IMR-90 (cell line): Measurements from ENCODE around the gene TFDP2. TPM values are rescaled to one million over a fixed set of nuclear protein-coding genes. Genes with fewer than 3 reads are reported as not detected.

ENCODE experiments used
- ATAC-seq: fragments of 200-7000 bp; cut with Tn5 transposase; 2 replicates; pipeline ENCODE4 v1.9.1; 2020; ENCODE audit warnings: low read depth, mild to moderate bottlenecking, moderate library complexity
- BruUV-seq: library from RNA; stranded (reverse); fragments of 400-500 nt; replicated peaks from 2 replicates; lab custom pipeline; 2021; lab: Mats Ljungman, UMichigan
- CTCF ChIA-PET: fragments of 300-600 bp; formaldehyde crosslinking; extraction: SDS; loops from one replicate; lab custom pipeline; 2021; ENCODE audit warnings: antibody characterized with exemption; lab: Yijun Ruan, JAX
- POLR2A ChIA-PET: fragments of 300-600 bp; sonication (Branson Sonifier 250); formaldehyde crosslinking; loops from one replicate; lab custom pipeline; 2022; ENCODE audit warnings: antibody characterized with exemption; ENCODE audit not compliant: unreplicated experiment; lab: Charles Lee
- DNase-seq: peaks from one replicate; pipeline ENCODE4 v3.0.0; 2013
- H2AFZ ChIP-seq: replicated peaks from 2 replicates; pipeline ENCODE3; 2013; ENCODE audit warnings: low read length, mild to moderate bottlenecking; ENCODE audit not compliant: poor library complexity
- H2AK5ac ChIP-seq: 2 replicates; pipeline ENCODE4 v1.6.1; 2013; ENCODE audit warnings: low read depth, low read length, inconsistent platforms
- H2AK9ac ChIP-seq: replicated peaks from 2 replicates; pipeline ENCODE3; 2013; ENCODE audit warnings: mild to moderate bottlenecking, low read depth, low read length, moderate library complexity; ENCODE audit not compliant: poor library complexity
- H2BK120ac ChIP-seq: 2 replicates; pipeline ENCODE4 v1.6.1; 2013; ENCODE audit warnings: low read depth, low read length, inconsistent platforms
- H2BK15ac ChIP-seq: 3 replicates; pipeline ENCODE4 v1.6.1; 2013; ENCODE audit warnings: low read depth, low read length, inconsistent platforms
- H2BK20ac ChIP-seq: 2 replicates; pipeline ENCODE4 v1.6.1; 2013; ENCODE audit warnings: low read depth, mild to moderate bottlenecking, inconsistent platforms, low read length, moderate library complexity
- H2BK5ac ChIP-seq: 2 replicates; pipeline ENCODE4 v1.6.1; 2013; ENCODE audit warnings: mild to moderate bottlenecking, low read depth, low read length, inconsistent platforms; ENCODE audit not compliant: poor library complexity, severe bottlenecking
- H3K14ac ChIP-seq: replicated peaks from 2 replicates; pipeline ENCODE4 v1.6.1; 2013; ENCODE audit warnings: low read depth, low read length, inconsistent platforms
- H3K18ac ChIP-seq: 2 replicates; pipeline ENCODE4 v1.6.1; 2013; ENCODE audit warnings: low read depth, low read length, control low read depth
- H3K23ac ChIP-seq: 2 replicates; pipeline ENCODE4 v1.6.1; 2013; ENCODE audit warnings: low read depth, low read length, inconsistent platforms
- H3K27ac ChIP-seq: 2 replicates; pipeline ENCODE4 v1.5.1; 2013; ENCODE audit warnings: mild to moderate bottlenecking, control low read depth, low read length; ENCODE audit not compliant: insufficient read depth
- H3K27me3 ChIP-seq: 2 replicates; pipeline ENCODE4 v1.6.1; 2013; ENCODE audit warnings: low read length; ENCODE audit not compliant: control insufficient read depth, insufficient read depth
- H3K36me3 ChIP-seq: 2 replicates; pipeline ENCODE4 v1.6.1; 2013; ENCODE audit warnings: low read length, mixed read lengths; ENCODE audit not compliant: control insufficient read depth, insufficient read depth
- H3K4ac ChIP-seq: 2 replicates; pipeline ENCODE4 v1.6.1; 2013; ENCODE audit warnings: low read depth, low read length, inconsistent platforms
- H3K4me1 ChIP-seq: 2 replicates; pipeline ENCODE4 v1.6.1; 2013; ENCODE audit warnings: low read length, mixed read lengths; ENCODE audit not compliant: control insufficient read depth, insufficient read depth
- H3K4me2 ChIP-seq: 2 replicates; pipeline ENCODE4 v1.6.1; 2013; ENCODE audit warnings: low read depth, mild to moderate bottlenecking, control low read depth, low read length, moderate library complexity
- H3K4me3 ChIP-seq: 2 replicates; pipeline ENCODE4 v1.5.1; 2013; ENCODE audit warnings: low read depth, mild to moderate bottlenecking, control low read depth, low read length, moderate library complexity; ENCODE audit not compliant: insufficient read depth
- H3K56ac ChIP-seq: 2 replicates; pipeline ENCODE4 v1.6.1; 2013; ENCODE audit warnings: low read length, inconsistent platforms; ENCODE audit not compliant: insufficient read depth; ENCODE audit errors: extremely low read depth
- H3K79me1 ChIP-seq, 2 experiments: 2 replicates each; pipeline ENCODE4 v1.6.1; 2013; ENCODE audit warnings: low read length in 2 of 2, inconsistent platforms in 1 of 2, low read depth in 1 of 2
- H3K9ac ChIP-seq: 2 replicates; pipeline ENCODE4 v1.6.1; 2013; ENCODE audit warnings: low read depth, low read length, control low read depth
- H3K9me1 ChIP-seq: 2 replicates; pipeline ENCODE4 v1.6.1; 2013; ENCODE audit warnings: low read length, inconsistent platforms; ENCODE audit not compliant: insufficient read depth
- H3K9me3 ChIP-seq: 2 replicates; pipeline ENCODE4 v1.6.1; 2013; ENCODE audit warnings: low read length; ENCODE audit not compliant: control insufficient read depth, insufficient read depth
- H4K20me1 ChIP-seq: 2 replicates; pipeline ENCODE4 v1.6.1; 2013; ENCODE audit warnings: low read length, inconsistent platforms; ENCODE audit not compliant: insufficient read depth
- H4K5ac ChIP-seq: 2 replicates; pipeline ENCODE4 v1.6.1; 2013; ENCODE audit warnings: mild to moderate bottlenecking, low read depth, low read length, control low read depth
- H4K8ac ChIP-seq, 2 experiments: 2 replicates each; pipeline ENCODE4 v1.6.1; 2013; ENCODE audit warnings: low read depth in 2 of 2, low read length in 2 of 2, control low read depth in 1 of 2, inconsistent platforms in 1 of 2
- H4K91ac ChIP-seq: 2 replicates; pipeline ENCODE4 v1.6.1; 2013; ENCODE audit warnings: low read depth, low read length, inconsistent platforms; ENCODE audit not compliant: insufficient read depth
- BHLHE40 ChIP-seq: fragments of 150-350 bp; IDR thresholded peaks from 2 replicates; pipeline ENCODE4 v1.6.1; 2016; ENCODE audit warnings: mild to moderate bottlenecking, low read depth, low read length
- CHD1 ChIP-seq: IDR thresholded peaks from 2 replicates; pipeline ENCODE4 v1.6.1; 2012; ENCODE audit warnings: low read depth, low read length, improper control_type of control experiment
- MAFK ChIP-seq: IDR thresholded peaks from 2 replicates; pipeline ENCODE4 v1.6.1; 2012; ENCODE audit warnings: low read depth, low read length, improper control_type of control experiment
- MAZ ChIP-seq: IDR thresholded peaks from 2 replicates; pipeline ENCODE4 v1.6.1; 2012; ENCODE audit warnings: low read depth, mild to moderate bottlenecking, low read length, improper control_type of control experiment, moderate library complexity, borderline replicate concordance
- NFE2L2 ChIP-seq: fragments of 150-350 bp; IDR thresholded peaks from 2 replicates; pipeline ENCODE4 v1.6.1; 2016; ENCODE audit warnings: low read depth, mild to moderate bottlenecking, low read length
- RCOR1 ChIP-seq: IDR thresholded peaks from 2 replicates; pipeline ENCODE4 v1.6.1; 2012; ENCODE audit warnings: mild to moderate bottlenecking, low read length, improper control_type of control experiment; ENCODE audit not compliant: insufficient replicate concordance
- RFX5 ChIP-seq: IDR thresholded peaks from 2 replicates; pipeline ENCODE4 v1.8.0; 2012; ENCODE audit warnings: low read depth, mild to moderate bottlenecking, low read length, moderate library complexity
- SMC3 ChIP-seq: fragments of 150-350 bp; IDR thresholded peaks from 2 replicates; pipeline ENCODE4 v1.6.1; 2016; ENCODE audit warnings: low read depth, mild to moderate bottlenecking, antibody characterized with exemption, low read length, moderate library complexity
- USF2 ChIP-seq: fragments of 150-350 bp; IDR thresholded peaks from 2 replicates; pipeline ENCODE4 v1.6.1; 2017; ENCODE audit warnings: mild to moderate bottlenecking, antibody characterized with exemption, low read length, low read depth
- WGBS, 2 experiments: methylation state at CpG; one replicate each; pipeline versions ENCODE4 v1.1.5 to v1.1.7; 2013; ENCODE audit warnings: missing lambda C conversion rate in 2 of 2; ENCODE audit not compliant: insufficient read length in 1 of 2; ENCODE audit errors: extremely low coverage in 2 of 2; 5-methylcytosine and 5-hydroxymethylcytosine counted together
- dilution Hi-C: fragments of 300-500 bp; cut with HindIII; formaldehyde crosslinking; loops from one replicate; pipeline ENCODE4 v1.14.3; 2018; ENCODE audit warnings: low sequenced_read_pairs; ENCODE audit not compliant: unreplicated experiment
- in situ Hi-C: fragments of 300-500 bp; cut with MboI; formaldehyde crosslinking; loops from 3 replicates; pipeline ENCODE4 v1.14.3; 2019; ENCODE audit warnings: low sequenced_read_pairs, inconsistent platforms, mixed read lengths
- intact Hi-C: fragments of 100-400 bp; cut with micrococcal nuclease; formaldehyde crosslinking; loops from 2 replicates; pipeline ENCODE4 v1.10.0; 2022
- polyA plus RNA-seq, 3 experiments: library from polyadenylated mRNA; depleted of rRNA; stranded (reverse); fragments of >200 nt; gene quantifications; 2 replicates each; pipeline ENCODE4 v1.2.3, GENCODE V29; 2012; ENCODE audit warnings: low replicate concordance in 1 of 3
- total RNA-seq: library from RNA; depleted of rRNA; stranded (reverse); fragments of >200 nt; gene quantifications from 2 replicates; pipeline ENCODE4 v1.2.3, GENCODE V29; 2012

TFDP2 gene
- total and polyA plus RNA-seq, 2 of the 4 experiments (the other 2 are of a cell fraction), result 10.7 to 23.7 TPM

- H3K4me2 ChIP-seq, result no peak overlapping the region
- no peaks in the 10 kb centered on the region for H3K9me3 ChIP-seq
- H3K79me1 ChIP-seq, result no peaks in the 10 kb centered on the region
- no peak overlapping the region for H3K18ac ChIP-seq
- H3K4ac ChIP-seq, result no peak overlapping the region
- H3K9me1 ChIP-seq, result peaks cover 2% of the 10 kb centered on the region; the same call in 1 of the 2 replicates
- H3K27me3 ChIP-seq, result no peaks in the 10 kb centered on the region
- H2BK20ac ChIP-seq, result no peak overlapping the region
- ATAC-seq (no peak), DNase-seq (no peak)
- H2BK120ac ChIP-seq, result no peak overlapping the region
- in situ Hi-C loops, result no loop called here
- TF ChIP-seq CHD1 (no peak), MAFK (no peak), NFE2L2 (no peak), MAZ (no peak), RFX5 (no peak), BHLHE40 (no peak), SMC3 (no peak), USF2 (no peak), RCOR1 (no peak)
- WGBS, 2 experiments, result no CpG with 5 or more reads among the region's 2 CpGs
- H4K5ac ChIP-seq, result no peak overlapping the region
- H3K9ac ChIP-seq, result no peak overlapping the region
- POLR2A ChIA-PET, result no interaction called here
- no peaks in the 10 kb centered on the region for H4K20me1 ChIP-seq
- H3K23ac ChIP-seq, result no peak overlapping the region
- H4K8ac ChIP-seq, result no peak overlapping the region; a peak in 1 of 4 replicates
- no peak overlapping the region for H4K91ac ChIP-seq
- no peak overlapping the region for H3K56ac ChIP-seq
- H2AK9ac ChIP-seq, result no peak overlapping the region
- CTCF ChIA-PET, result no interaction called here
- H3K4me1 ChIP-seq, result no peaks in the 10 kb centered on the region
- no peak overlapping the region for H2BK5ac ChIP-seq
- H3K4me3 ChIP-seq, result no peak overlapping the region
- intact Hi-C loops, result no loop called here
- no peak overlapping the region for H2BK15ac ChIP-seq
- H3K36me3 ChIP-seq, result peaks cover 5% of the 10 kb centered on the region
- no peak overlapping the region for H2AK5ac ChIP-seq
- no peak overlapping the region for H2AFZ ChIP-seq
- no TSS peak for BruUV-seq
- H3K14ac ChIP-seq, result no peak overlapping the region
- H3K27ac ChIP-seq, result no peak overlapping the region
- dilution Hi-C loops, result no loop called here
These were observed 176.9 kb downstream of the TFDP2 start for GRCh38 chr3:141972399-141972798.
